ENCODE measurements around the gene RNF157. TPM values are rescaled to one million over a fixed set of nuclear protein-coding genes. Genes with fewer than 3 reads are reported as not detected.

RNF157 gene
- total RNA-seq, 1 experiment from 2014 or later, result 0.86 TPM

DNA sequence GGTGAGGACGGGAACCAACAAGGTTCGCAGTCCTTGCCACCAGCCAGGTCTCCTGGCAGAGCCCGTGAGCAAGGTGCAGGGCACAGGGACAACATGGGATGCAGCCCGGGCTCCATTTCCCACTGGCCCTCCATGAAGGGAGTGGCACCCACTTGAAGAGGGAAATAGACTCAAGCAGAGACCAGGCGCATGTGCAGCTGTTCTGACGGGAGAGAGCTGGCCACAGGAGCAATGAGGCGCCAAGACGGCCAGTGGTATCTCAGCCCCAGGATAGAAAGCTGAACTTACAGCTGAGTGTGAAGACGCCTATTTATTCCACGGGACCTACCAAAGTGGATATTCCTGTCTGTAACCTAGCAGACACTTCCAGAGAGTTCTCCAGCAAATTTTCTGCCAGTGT lies 91.1 kb downstream of the RNF157 start:
- ChIA-PET CTCF (interaction anchor here (1.8 kb wide), 1 partner anchor 33 kb away, joined by 5 read pairs; no protein-coding TSS in a partner anchor), RAD21 (ENCODE audit: low non-redundant PET in 1 of 2, low total read pairs in 2 of 2, uncharacterized antibody in 2 of 2, unreplicated experiment in 2 of 2) (interaction anchor here in 1 of 2 experiments (1.1 kb wide), 1 partner anchor 131 kb away, joined by 3 read pairs; no protein-coding TSS in a partner anchor), POLR2A (no interaction called here)
- Histone ChIP-seq H3K27ac (ENCODE audit: low read depth, low read length) (no peak overlapping the region), H2AFZ (ENCODE audit: low read depth, low read length, poor library complexity, severe bottlenecking) (no peak overlapping the region), H3K9ac (ENCODE audit: low read length) (no peak overlapping the region), H3K4me3 (replicated peaks in 1 of 2; ENCODE audit: low read depth in 1 of 2, low read length in 2 of 2) (no peak overlapping the region), H3K4me2 (ENCODE audit: low read length) (no peak overlapping the region), H3K9me2 (ENCODE audit: insufficient read depth) (no peaks in the 10 kb centered on the region), H3K36me3 (ENCODE audit: control insufficient read depth in 1 of 2, insufficient read depth in 2 of 2, low read length in 2 of 2) (no peaks in the 10 kb centered on the region), H4K20me1 (ENCODE audit: insufficient read depth) (no peaks in the 10 kb centered on the region), H3K79me2 (ENCODE audit: insufficient read depth, low read length) (no peaks in the 10 kb centered on the region), H3K4me1 (ENCODE audit: control insufficient read depth in 1 of 2, insufficient read depth in 2 of 2, low read length in 2 of 2) (no peaks in the 10 kb centered on the region), H3K27me3 (ENCODE audit: insufficient read depth, low read length) (no peaks in the 10 kb centered on the region), H3K9me3 (ENCODE audit: control insufficient read depth in 1 of 2, insufficient read depth in 1 of 2, low read depth in 1 of 2, low read length in 2 of 2) (no peaks in the 10 kb centered on the region)
- intact Hi-C loops (cut with micrococcal nuclease), result no loop called here
- no TSS peak for BruUV-seq (replicated peaks)
- DNase-seq (ENCODE audit: low read depth, low spot score) (no peak), ATAC-seq (no peak)
- no peak for TF ChIP-seq ZFX (IDR thresholded peaks at IDR 0.05)
- TF ChIP-seq ZNF274 (IDR thresholded peaks at IDR 0.05; ENCODE audit: low read depth, low read length), result no peak
- no peak for TF ChIP-seq ELF1 (IDR thresholded peaks at IDR 0.05; ENCODE audit: borderline replicate concordance, low read depth)
- no peak for TF ChIP-seq EZH2 (IDR thresholded peaks at IDR 0.05)
- no peak for TF ChIP-seq FOSL1 (IDR thresholded peaks at IDR 0.05; ENCODE audit: low read depth)
- no peak for TF ChIP-seq EZH2phosphoT487 (IDR thresholded peaks at IDR 0.05; ENCODE audit: borderline replicate concordance)
- TF ChIP-seq, protein P1, sequence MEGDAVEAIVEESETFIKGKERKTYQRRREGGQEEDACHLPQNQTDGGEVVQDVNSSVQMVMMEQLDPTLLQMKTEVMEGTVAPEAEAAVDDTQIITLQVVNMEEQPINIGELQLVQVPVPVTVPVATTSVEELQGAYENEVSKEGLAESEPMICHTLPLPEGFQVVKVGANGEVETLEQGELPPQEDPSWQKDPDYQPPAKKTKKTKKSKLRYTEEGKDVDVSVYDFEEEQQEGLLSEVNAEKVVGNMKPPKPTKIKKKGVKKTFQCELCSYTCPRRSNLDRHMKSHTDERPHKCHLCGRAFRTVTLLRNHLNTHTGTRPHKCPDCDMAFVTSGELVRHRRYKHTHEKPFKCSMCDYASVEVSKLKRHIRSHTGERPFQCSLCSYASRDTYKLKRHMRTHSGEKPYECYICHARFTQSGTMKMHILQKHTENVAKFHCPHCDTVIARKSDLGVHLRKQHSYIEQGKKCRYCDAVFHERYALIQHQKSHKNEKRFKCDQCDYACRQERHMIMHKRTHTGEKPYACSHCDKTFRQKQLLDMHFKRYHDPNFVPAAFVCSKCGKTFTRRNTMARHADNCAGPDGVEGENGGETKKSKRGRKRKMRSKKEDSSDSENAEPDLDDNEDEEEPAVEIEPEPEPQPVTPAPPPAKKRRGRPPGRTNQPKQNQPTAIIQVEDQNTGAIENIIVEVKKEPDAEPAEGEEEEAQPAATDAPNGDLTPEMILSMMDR (IDR thresholded peaks at IDR 0.05 in 2 of 3, conservative IDR thresholded peaks at IDR 0.05 in 1 of 3; ENCODE audit: borderline replicate concordance in 1 of 3, insufficient read depth in 1 of 3, low read depth in 2 of 3, low read length in 2 of 3), result no peak
- TF ChIP-seq, protein P2, sequence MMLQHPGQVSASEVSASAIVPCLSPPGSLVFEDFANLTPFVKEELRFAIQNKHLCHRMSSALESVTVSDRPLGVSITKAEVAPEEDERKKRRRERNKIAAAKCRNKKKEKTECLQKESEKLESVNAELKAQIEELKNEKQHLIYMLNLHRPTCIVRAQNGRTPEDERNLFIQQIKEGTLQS (IDR thresholded peaks at IDR 0.05), result no peak
- no peak for TF ChIP-seq SRF (IDR thresholded peaks at IDR 0.05; ENCODE audit: low read depth)
- no peak for TF ChIP-seq YY1 (IDR thresholded peaks at IDR 0.05; ENCODE audit: extremely low read depth, insufficient replicate concordance, low read depth, low read length)
- no peak for TF ChIP-seq REST (IDR thresholded peaks at IDR 0.05; ENCODE audit: low read depth)
- no peak for TF ChIP-seq RAD21 (IDR thresholded peaks at IDR 0.05; ENCODE audit: low read depth)
- no peak for TF ChIP-seq SIN3A (IDR thresholded peaks at IDR 0.05; ENCODE audit: low read depth)

Measured in HCT116 (cell line).